Panc1 (cell line): Measurements from ENCODE around the gene LY6G6D.

Experiments used
- SIN3A ChIP-seq: IDR thresholded peaks from 2 replicates; pipeline ENCODE4 v1.6.1; 2012; ENCODE audit warnings: low read depth, mild to moderate bottlenecking, low read length, moderate library complexity, borderline replicate concordance; ENCODE audit not compliant: insufficient read depth
- TF ChIP-seq, protein P1 (sequence below): fragments of 450-650 bp; IDR thresholded peaks from 2 replicates; pipeline ENCODE4 v1.5.1; 2017; ENCODE audit warnings: mild to moderate bottlenecking

DNA sequence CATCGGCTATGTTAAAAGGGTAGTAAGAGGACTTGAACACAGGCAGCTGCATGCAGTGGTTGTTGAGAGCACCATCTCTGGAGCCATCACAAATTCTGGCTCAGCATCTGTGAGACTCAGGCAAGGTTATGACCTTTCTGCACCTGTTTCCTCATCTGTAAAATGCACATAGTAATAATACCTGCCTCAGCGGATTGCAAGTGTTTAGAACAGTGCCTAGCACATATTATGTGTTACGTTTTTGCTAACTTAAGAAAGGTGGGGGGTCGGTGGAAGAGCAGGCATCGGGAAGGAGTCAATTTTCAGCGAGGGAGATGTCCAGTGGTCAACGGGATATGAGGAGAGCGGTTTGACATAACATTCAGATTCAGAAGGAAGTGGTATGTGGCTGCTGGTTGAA is 37.2 kb upstream of the LY6G6D start:
- TF ChIP-seq, protein P1, sequence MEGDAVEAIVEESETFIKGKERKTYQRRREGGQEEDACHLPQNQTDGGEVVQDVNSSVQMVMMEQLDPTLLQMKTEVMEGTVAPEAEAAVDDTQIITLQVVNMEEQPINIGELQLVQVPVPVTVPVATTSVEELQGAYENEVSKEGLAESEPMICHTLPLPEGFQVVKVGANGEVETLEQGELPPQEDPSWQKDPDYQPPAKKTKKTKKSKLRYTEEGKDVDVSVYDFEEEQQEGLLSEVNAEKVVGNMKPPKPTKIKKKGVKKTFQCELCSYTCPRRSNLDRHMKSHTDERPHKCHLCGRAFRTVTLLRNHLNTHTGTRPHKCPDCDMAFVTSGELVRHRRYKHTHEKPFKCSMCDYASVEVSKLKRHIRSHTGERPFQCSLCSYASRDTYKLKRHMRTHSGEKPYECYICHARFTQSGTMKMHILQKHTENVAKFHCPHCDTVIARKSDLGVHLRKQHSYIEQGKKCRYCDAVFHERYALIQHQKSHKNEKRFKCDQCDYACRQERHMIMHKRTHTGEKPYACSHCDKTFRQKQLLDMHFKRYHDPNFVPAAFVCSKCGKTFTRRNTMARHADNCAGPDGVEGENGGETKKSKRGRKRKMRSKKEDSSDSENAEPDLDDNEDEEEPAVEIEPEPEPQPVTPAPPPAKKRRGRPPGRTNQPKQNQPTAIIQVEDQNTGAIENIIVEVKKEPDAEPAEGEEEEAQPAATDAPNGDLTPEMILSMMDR: no peak
- no peak for TF ChIP-seq SIN3A
